HepG2 (cell line): Measurements from ENCODE around the gene DELE1. TPM values are rescaled to one million over a fixed set of nuclear protein-coding genes. Genes with fewer than 3 reads are reported as not detected.

Source experiments
- ATRX ChIP-seq: sonication (generic); formaldehyde crosslinking; IDR thresholded peaks from 2 replicates; pipeline ENCODE4 v1.4.0; 2020; ENCODE audit warnings: missing genetic modification reagents, borderline replicate concordance
- BRF2 ChIP-seq: sonication (generic); formaldehyde crosslinking; IDR thresholded peaks from 2 replicates; pipeline ENCODE4 v1.8.1; 2022; ENCODE audit warnings: mild to moderate bottlenecking, missing genetic modification reagents
- CHCHD3 ChIP-seq: sonication (generic); formaldehyde crosslinking; IDR thresholded peaks from 2 replicates; pipeline ENCODE4 v1.8.0; 2022; ENCODE audit warnings: mild to moderate bottlenecking, missing genetic modification reagents, moderate library complexity
- ELF1 ChIP-seq: sonication (generic); formaldehyde crosslinking; IDR thresholded peaks from 2 replicates; pipeline ENCODE4 v1.4.0; 2020; ENCODE audit warnings: missing genetic modification reagents
- GLMP ChIP-seq: sonication (generic); formaldehyde crosslinking; IDR thresholded peaks from 2 replicates; pipeline ENCODE4 v1.9.0; 2021; ENCODE audit warnings: missing genetic modification reagents, mild to moderate bottlenecking, borderline replicate concordance
- MLX ChIP-seq: IDR thresholded peaks from 2 replicates; pipeline ENCODE4 v1.6.1; 2016
- RBAK ChIP-seq: sonication (generic); formaldehyde crosslinking; IDR thresholded peaks from 2 replicates; pipeline ENCODE4 v1.5.1; 2020; ENCODE audit warnings: mild to moderate bottlenecking, missing genetic modification reagents
- SMAD1 ChIP-seq: sonication (generic); formaldehyde crosslinking; IDR thresholded peaks from 2 replicates; pipeline ENCODE4 v1.4.0; 2020; ENCODE audit warnings: missing genetic modification reagents, low read depth, mild to moderate bottlenecking, borderline replicate concordance
- SP1 ChIP-seq, 2 experiments: fragments of 450-650 bp in 1 of 2; sonication (generic) in 1 of 2; formaldehyde crosslinking in 1 of 2; IDR thresholded peaks; 2 replicates each; pipeline versions ENCODE4 v1.4.0 to v1.6.1; 2016 to 2020; ENCODE audit warnings: missing genetic modification reagents in 1 of 2
- TFDP2 ChIP-seq: sonication (generic); formaldehyde crosslinking; IDR thresholded peaks from 2 replicates; pipeline ENCODE4 v1.4.0; 2020; ENCODE audit warnings: missing genetic modification reagents
- TFE3 ChIP-seq: IDR thresholded peaks from 2 replicates; pipeline ENCODE4 v1.6.1; 2016
- ZBTB42 ChIP-seq: sonication (generic); formaldehyde crosslinking; IDR thresholded peaks from 2 replicates; pipeline ENCODE4 v1.5.0; 2020; ENCODE audit warnings: mild to moderate bottlenecking, missing genetic modification reagents
- ZNF576 ChIP-seq: sonication (generic); formaldehyde crosslinking; IDR thresholded peaks from 2 replicates; pipeline ENCODE4 v1.4.0; 2020; ENCODE audit warnings: mild to moderate bottlenecking, missing genetic modification reagents
- ZNF713 ChIP-seq: sonication (generic); formaldehyde crosslinking; IDR thresholded peaks from 2 replicates; pipeline ENCODE4 v1.4.0; 2020; ENCODE audit warnings: mild to moderate bottlenecking, missing genetic modification reagents
- polyA plus RNA-seq, 8 experiments: library from polyadenylated mRNA; depleted of rRNA in 3 of 8; stranded (reverse) in 7 of 8; unstranded in 1 of 8; fragments of >200 nt; fragmentation: Illumina TruSeq in 4 of 8; extraction: Trizol in 4 of 8; gene quantifications; 2 replicates each; pipeline versions ENCODE4 v1.2.1 to v1.2.3, GENCODE V29; 2011 to 2016; ENCODE audit warnings: low read depth in 4 of 8, missing spikeins in 1 of 8, mixed read lengths in 1 of 8; ENCODE audit not compliant: insufficient read depth in 1 of 8
- total RNA-seq, 5 experiments: library from RNA; depleted of rRNA; stranded (reverse); fragments of >200 nt; fragmentation: Illumina TruSeq; extraction: Trizol; gene quantifications; 2 replicates each; pipeline ENCODE4 v1.2.3, GENCODE V29; 2016; ENCODE audit warnings: low read depth in 1 of 5
- TF ChIP-seq, protein P1 (sequence below), 2 experiments: sonication (generic) in 1 of 2; formaldehyde crosslinking in 1 of 2; IDR thresholded peaks; 2 replicates each; pipeline versions ENCODE4 v1.4.0 to v1.6.1; 2016 to 2020; ENCODE audit warnings: borderline replicate concordance in 1 of 2, low read depth in 1 of 2, mild to moderate bottlenecking in 1 of 2, missing genetic modification reagents in 1 of 2

Gene DELE1
- total and polyA plus RNA-seq, 2 of the 13 experiments (the other 11 are each of a cell fraction or from before 2014, with no cell fraction given) = 57.5 to 90.3 TPM

GRCh38 chr5:141908796-141909195, 14.9 kb upstream of the DELE1 start (continued):
- TF ChIP-seq TFDP2 (CRISPR knock-in tag) = no peak
- TF ChIP-seq TFE3 (CRISPR knock-in tag) = no peak
- no peak for TF ChIP-seq BRF2
- no peak for TF ChIP-seq CHCHD3
- TF ChIP-seq MLX (CRISPR knock-in tag) = no peak
- no peak for TF ChIP-seq ELF1 (CRISPR knock-in tag)
- TF ChIP-seq SMAD1 (CRISPR knock-in tag) = no peak
- TF ChIP-seq ATRX (CRISPR knock-in tag) = no peak
- no peak for TF ChIP-seq GLMP (CRISPR knock-in tag)
- TF ChIP-seq, protein P1, sequence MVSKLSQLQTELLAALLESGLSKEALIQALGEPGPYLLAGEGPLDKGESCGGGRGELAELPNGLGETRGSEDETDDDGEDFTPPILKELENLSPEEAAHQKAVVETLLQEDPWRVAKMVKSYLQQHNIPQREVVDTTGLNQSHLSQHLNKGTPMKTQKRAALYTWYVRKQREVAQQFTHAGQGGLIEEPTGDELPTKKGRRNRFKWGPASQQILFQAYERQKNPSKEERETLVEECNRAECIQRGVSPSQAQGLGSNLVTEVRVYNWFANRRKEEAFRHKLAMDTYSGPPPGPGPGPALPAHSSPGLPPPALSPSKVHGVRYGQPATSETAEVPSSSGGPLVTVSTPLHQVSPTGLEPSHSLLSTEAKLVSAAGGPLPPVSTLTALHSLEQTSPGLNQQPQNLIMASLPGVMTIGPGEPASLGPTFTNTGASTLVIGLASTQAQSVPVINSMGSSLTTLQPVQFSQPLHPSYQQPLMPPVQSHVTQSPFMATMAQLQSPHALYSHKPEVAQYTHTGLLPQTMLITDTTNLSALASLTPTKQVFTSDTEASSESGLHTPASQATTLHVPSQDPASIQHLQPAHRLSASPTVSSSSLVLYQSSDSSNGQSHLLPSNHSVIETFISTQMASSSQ (IDR thresholded peaks at IDR 0.05; ENCODE audit: low read depth) = no peak
- TF ChIP-seq, protein P1 (CRISPR knock-in tag; IDR thresholded peaks at IDR 0.05; ENCODE audit: borderline replicate concordance) = no peak
- TF ChIP-seq ZNF713 = no peak
- no peak for TF ChIP-seq ZBTB42 (CRISPR knock-in tag)
- no peak for TF ChIP-seq RBAK (CRISPR knock-in tag)
- no peak for TF ChIP-seq ZNF576
- TF ChIP-seq SP1 (IDR thresholded peaks at IDR 0.05) = no peak
- TF ChIP-seq SP1 (CRISPR knock-in tag; IDR thresholded peaks at IDR 0.05) = no peak
- TF ChIP-seq, all 625 proteins: peak for 0
